B cell (primary cell): ENCODE data around the gene CT45A10.

Experiments
- CTCF ChIP-seq: fragments of 200-600 bp; IDR thresholded peaks from one replicate; pipeline ENCODE4 v1.8.0; 2022; ENCODE audit warnings: antibody characterized with exemption, mild to moderate bottlenecking
- EZH2 ChIP-seq: IDR thresholded peaks from 2 replicates; pipeline ENCODE4 v1.6.1; 2012; ENCODE audit warnings: borderline replicate concordance, low read depth, mild to moderate bottlenecking, moderate library complexity, low read length; ENCODE audit not compliant: insufficient read depth, poor library complexity, severe bottlenecking

GRCh38 chrX:135927897-135928296 is 34.7 kb upstream of the CT45A10 start:
- TF ChIP-seq CTCF, result no peak
- TF ChIP-seq EZH2, result no peak
